Measurements from ENCODE around the gene RYK. TPM values are rescaled to one million over a fixed set of nuclear protein-coding genes. Genes with fewer than 3 reads are reported as not detected.

RYK gene
- total and polyA plus RNA-seq, 2 donors (not counting 3 experiments of a cell fraction or from before 2014, with no cell fraction given): 23.8 to 48.3 TPM

DNA sequence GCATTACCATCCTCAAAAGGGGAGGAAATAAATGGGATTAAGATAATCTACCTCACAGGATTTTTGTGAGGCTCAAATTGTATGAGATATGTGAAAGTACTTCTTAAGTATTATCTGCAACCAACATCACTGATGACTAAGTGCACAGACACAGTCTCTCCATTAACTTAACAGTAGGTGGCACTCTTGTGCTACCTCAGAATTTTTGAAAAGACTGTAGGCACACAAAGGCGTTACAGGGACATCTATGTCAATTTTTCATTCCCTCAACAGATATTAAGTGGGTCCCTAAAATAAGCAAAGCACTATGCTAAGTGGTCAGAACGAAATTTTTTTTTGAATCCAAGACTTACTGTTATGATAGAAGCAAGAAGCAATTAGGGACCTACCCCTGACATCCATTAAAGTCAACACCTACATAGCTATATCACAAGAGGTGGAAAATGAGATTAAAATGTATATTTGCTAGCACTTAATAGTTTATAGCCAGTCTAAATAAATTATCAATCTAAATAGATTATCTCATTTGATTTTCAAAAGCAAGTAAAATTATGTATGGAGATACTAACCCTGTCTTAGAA is 52.9 kb downstream of the RYK start:
- no peaks in the 10 kb centered on the region for H4K20me1 ChIP-seq (replicated peaks; ENCODE audit: control insufficient read depth, extremely low read depth, insufficient read depth, low read length)
- intact Hi-C loops (cut with micrococcal nuclease) (loop anchor here (1.0 kb wide), 1 partner anchor 15 kb away; no protein-coding TSS in a partner anchor), dilution Hi-C loops (cut with MboI; ENCODE audit: extremely low pct_ligation_motif_present, low sequenced_read_pairs) (no loop called here)
- no peak overlapping the region for H3K27ac ChIP-seq (ENCODE audit: insufficient read depth, low read depth, low read length)
- ChIA-PET CTCF (interaction anchor here (0.6 to 8.8 kb wide), 16 partner anchors 10 to 276 kb away, joined by 3 to 147 read pairs (median 4); no protein-coding TSS in a partner anchor), POLR2A (no interaction called here)
- no peak overlapping the region for H3K9ac ChIP-seq (replicated peaks; ENCODE audit: extremely low read depth, insufficient read depth, low read length)
- peaks cover 23% of the 10 kb centered on the region for H3K4me1 ChIP-seq (ENCODE audit: control insufficient read depth, extremely low read depth, insufficient read depth, low read length)
- no peaks in the 10 kb centered on the region for H3K79me2 ChIP-seq (ENCODE audit: control insufficient read depth, insufficient read depth, low read length)
- no peaks in the 10 kb centered on the region for H3K9me3 ChIP-seq (replicated peaks; ENCODE audit: control insufficient read depth, insufficient read depth, low read length)
- FAIRE-seq (peak; percentile 78), DNase-seq (ENCODE audit: low read depth, low spot score) (peak; percentile 72)
- H3K4me3 ChIP-seq (replicated peaks in 1 of 3; ENCODE audit: insufficient read depth in 1 of 3, low read depth in 1 of 3, low read length in 3 of 3): no peak overlapping the region
- no peaks in the 10 kb centered on the region for H3K27me3 ChIP-seq (ENCODE audit: control insufficient read depth in 2 of 2, insufficient read depth in 2 of 2, low read length in 2 of 2)
- no peak overlapping the region for H2AFZ ChIP-seq (ENCODE audit: low read depth, low read length)
- no peak overlapping the region for H3K4me2 ChIP-seq (ENCODE audit: insufficient read depth, low read length)
- peaks cover 0 to 5% of the 10 kb centered on the region in 2 experiments for H3K36me3 ChIP-seq (ENCODE audit: control insufficient read depth in 2 of 2, extremely low read depth in 1 of 2, insufficient read depth in 2 of 2, low read length in 2 of 2)
- H3K9me1 ChIP-seq (replicated peaks; ENCODE audit: control insufficient read depth, extremely low read depth, insufficient read depth, low read length): no peaks in the 10 kb centered on the region
- TF ChIP-seq EZH2 (IDR thresholded peaks at IDR 0.05; ENCODE audit: borderline replicate concordance, low read depth, low read length, severe bottlenecking) (no peak), FOS (IDR thresholded peaks at IDR 0.05; ENCODE audit: borderline replicate concordance, insufficient read depth, low read length) (peak; percentile 49), POLR2A (IDR thresholded peaks at IDR 0.05; ENCODE audit: low read depth, low read length) (no peak), JUN (IDR thresholded peaks at IDR 0.05; ENCODE audit: borderline replicate concordance, insufficient read depth, insufficient read length, low read depth) (no peak), MAX (IDR thresholded peaks at IDR 0.05; ENCODE audit: insufficient read depth, insufficient read length) (no peak), GATA2 (IDR thresholded peaks at IDR 0.05; ENCODE audit: insufficient read depth, insufficient read length, low read depth, low read length) (peak; percentile 72), MYC (IDR thresholded peaks at IDR 0.05; ENCODE audit: low read depth, low read length) (no peak), POLR2AphosphoS5 (IDR thresholded peaks at IDR 0.05; ENCODE audit: insufficient read depth, low read depth, low read length) (no peak)
- TF ChIP-seq, protein P1, sequence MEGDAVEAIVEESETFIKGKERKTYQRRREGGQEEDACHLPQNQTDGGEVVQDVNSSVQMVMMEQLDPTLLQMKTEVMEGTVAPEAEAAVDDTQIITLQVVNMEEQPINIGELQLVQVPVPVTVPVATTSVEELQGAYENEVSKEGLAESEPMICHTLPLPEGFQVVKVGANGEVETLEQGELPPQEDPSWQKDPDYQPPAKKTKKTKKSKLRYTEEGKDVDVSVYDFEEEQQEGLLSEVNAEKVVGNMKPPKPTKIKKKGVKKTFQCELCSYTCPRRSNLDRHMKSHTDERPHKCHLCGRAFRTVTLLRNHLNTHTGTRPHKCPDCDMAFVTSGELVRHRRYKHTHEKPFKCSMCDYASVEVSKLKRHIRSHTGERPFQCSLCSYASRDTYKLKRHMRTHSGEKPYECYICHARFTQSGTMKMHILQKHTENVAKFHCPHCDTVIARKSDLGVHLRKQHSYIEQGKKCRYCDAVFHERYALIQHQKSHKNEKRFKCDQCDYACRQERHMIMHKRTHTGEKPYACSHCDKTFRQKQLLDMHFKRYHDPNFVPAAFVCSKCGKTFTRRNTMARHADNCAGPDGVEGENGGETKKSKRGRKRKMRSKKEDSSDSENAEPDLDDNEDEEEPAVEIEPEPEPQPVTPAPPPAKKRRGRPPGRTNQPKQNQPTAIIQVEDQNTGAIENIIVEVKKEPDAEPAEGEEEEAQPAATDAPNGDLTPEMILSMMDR (IDR thresholded peaks at IDR 0.05; ENCODE audit: extremely low read depth in 1 of 2, insufficient read depth in 1 of 2, low read depth in 1 of 2, low read length in 2 of 2): peak; percentile 55 to 61
- BruUV-seq (replicated peaks): no TSS peak

Measured in endothelial cell of umbilical vein (primary cell).